Hepatic stellate cell (primary cell): ENCODE results near the gene REL.
"Not testable (repeated sequence)": the region's sequence is repeated elsewhere in the genome, so short reads cannot be mapped to it uniquely, and the experiment has no call there.

Experiments
- DNase-seq: peaks from one replicate; pipeline ENCODE4 v3.0.0; 2011; ENCODE audit warnings: low spot score

The REL gene

DNA sequence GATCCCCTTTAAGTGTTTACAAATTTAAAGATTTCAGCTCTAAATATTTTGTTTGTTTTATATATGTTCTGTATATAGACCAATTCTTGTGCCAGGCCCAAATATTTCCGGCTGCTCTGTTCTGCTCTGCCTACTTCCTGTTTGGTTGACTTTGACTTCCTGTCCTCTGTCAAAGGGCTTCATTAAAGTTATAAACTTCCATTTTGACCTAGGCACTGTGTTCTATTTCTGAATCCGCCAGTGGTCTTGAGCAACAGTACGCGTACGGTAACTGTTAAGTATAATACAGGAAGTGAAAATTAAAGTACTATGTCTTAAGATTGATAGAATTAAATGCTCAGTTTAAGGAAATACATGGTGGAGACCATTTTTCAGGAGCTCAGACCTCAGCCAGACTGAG, 13.5 kb upstream of the REL start:
- no peak for DNase-seq

GRCh38 chr2:60868589-60869273, 12.6 kb upstream of the REL start:
- no peak for DNase-seq

DNA sequence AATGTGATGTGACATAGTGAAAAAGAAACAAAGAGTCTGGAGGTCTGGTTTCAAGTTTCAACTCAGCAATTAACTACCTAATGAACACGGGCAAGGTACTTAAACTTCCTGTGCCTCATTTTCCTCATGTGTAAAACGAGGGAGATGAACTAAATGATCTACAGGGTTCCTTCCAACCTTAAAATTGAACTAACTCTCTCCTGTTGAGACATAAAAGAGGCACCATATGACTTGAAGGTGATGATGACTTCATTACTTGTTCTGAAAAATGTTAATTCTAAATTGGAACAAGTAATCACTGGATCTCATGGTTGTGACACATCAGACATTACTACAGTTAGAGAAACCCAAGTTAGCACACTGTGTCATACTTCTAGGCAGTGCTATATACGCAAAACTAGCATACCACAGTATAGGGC, 8.9 kb upstream of the REL start:
- no peak for DNase-seq

DNA sequence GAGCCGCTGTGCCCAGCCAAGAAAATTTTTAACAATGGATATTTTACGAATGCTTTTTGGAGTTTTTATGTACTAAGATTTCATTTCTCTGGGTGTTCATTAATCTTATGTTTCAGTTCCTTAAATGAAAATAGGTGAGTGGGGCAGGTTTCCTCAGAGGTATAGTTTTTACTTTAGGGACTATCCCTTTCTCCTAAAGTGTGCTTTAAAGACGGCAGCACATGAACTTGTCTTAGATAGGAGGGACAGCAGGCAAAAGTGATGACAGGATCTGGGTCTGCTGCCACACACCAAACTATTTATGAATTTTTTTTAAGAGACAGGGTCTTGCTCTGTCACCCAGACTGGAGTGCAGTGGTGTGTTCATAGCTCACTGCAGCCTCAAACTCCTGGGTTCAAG, 8.0 kb upstream of the REL start:
- no peak for DNase-seq

DNA sequence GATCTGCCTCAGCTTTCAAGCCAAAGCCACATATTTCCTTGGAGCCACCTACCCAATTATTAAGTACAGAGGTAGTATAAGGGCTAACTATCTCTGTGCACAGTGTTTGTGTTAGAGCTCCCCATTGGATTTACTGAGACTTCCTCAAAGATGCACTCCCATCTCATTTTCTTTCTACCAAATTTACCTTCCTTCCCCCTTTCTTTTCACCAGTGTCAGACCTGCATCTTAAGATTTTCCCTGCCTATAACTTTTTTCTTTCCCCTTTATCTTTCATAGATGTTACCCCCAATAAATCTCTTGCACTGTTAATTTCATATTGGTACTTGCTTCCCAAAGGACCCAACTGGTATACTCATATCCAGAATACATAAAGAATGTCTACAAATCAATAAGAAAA, 5.9 kb upstream of the REL start:
- DNase-seq, result no peak

GRCh38 chr2:60880643-60881046, 729 bp upstream of the REL start:
- DNase-seq, result no peak

DNA sequence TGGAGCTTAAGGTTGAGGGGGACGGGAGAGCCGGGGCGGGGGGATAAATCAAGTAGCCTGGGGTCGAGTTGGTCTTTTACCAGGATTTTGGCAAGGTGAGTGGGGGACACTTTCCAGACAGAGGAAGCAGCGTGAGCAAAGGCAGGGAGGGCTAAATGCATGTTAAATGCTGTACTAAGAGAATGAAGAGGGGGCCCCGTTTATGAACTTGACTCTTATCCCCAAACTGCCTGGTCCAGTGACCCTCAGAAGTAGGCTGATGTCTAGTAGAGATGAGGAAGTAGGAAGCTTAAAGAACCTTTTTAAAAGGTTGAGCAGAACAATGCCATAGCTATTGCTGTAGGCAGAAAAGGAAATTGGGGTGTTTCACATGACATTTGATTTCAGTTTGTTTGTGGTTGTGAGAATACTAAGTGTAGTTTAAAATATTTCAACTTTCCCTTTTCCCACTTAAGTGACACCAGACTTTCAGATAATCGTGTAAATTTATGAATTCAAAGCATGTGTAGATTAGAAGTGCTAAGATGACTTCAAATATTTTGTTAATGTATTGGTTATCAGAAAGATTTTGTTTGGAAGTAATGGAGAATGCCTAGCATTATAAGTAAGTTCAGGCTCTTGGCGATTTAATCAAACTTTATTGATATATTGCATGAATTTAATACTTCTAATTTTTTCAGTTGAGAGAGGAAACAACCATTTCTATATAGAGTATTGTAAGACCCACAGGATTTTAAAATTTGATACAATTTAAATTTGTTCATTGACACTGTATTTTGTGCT, 1.8 kb downstream of the REL start:
- no peak for DNase-seq

DNA sequence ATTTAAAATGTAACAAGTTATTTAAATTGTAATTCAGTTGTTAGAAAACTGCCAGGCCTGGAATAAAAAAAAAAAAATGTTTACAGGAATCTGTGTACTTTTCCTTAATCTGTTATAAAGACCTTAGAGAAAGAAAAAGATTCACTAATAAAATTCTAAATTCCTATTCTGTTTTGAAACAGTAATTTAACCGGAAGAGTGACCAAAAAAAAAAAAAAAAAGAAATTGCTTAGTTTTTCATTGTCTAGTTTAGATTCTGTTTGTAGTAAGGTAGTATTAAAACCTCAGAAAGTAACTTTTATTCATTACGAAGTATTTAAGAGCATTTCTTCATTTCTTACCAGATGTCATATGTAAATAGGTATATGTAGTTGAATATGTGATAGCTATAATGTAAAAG, 2.5 kb downstream of the REL start:
- DNase-seq, result no peak

DNA sequence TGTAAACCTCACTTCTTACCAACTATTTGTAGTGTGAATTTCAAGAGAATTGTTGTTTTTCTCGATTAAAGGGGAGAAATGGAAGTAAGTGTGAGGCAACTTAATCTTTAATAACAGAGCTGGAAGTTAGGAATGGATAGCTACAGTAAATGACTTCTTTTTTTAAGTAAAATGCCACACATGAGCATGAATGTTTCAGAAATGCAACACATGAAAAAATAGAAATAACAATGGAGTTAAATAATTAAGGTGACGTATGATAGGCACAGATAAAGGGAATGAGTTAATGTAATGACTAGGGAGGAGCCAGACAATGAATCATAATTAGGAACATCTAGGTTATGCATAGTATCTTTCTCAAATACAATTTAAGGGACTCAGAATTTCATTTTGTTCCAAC, 3.4 kb downstream of the REL start:
- DNase-seq, result no peak

DNA sequence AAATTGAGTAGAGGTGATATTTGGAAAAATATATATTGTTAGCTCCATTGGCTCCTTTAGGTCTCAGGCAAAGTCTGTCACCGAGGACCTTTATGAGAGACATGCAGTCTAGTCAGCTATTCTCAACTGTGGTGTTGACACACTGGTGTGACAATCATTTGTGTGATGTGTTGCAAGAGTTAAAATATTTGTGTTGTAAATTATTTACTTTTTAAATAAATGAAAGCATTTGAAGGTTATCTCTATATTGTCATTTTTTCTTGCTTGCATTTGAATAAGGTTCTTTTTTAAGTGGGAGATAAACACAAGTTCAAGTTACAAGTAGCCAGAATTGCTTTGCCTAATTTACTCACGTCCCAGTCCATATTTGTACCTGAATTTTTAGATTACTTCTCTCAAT, 4.3 kb downstream of the REL start:
- DNase-seq, result no peak

DNA sequence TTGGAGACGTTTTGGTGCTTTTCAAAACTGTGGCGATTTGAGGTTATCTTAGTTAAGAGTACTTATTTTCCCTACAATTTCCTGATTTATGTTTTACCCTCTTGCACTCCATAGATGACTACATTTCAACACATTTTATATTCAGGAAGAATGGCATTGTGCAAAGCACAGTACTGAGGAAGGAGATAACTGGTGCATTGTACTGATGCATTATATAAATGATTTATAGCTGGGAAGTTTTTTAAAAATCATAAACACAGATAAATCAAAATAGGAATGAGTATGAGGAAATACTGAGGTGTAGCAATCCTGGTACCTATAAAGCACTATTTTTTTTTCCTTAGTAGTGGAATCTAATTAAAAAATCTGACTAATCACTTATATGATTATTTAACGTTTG, 5.6 kb downstream of the REL start:
- no peak for DNase-seq

DNA sequence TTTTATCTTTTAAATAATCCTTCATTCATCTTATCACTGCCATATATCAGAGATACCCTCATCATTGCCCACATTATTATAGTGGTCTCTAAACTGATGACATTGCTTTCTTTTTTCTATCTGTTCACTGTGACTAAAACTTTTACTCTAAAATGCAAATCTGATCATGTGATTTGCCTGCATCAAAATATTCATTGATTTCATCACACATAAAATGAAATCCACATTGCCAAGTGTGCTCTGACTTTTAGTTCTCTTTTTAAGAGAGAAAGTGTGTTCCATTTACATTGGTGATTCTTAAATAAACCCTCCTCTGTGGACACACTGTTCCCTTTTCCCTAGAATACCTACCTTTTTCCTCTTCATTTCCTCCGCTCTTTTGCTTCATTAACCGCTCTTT, 7.5 kb downstream of the REL start:
- DNase-seq, result no peak

DNA sequence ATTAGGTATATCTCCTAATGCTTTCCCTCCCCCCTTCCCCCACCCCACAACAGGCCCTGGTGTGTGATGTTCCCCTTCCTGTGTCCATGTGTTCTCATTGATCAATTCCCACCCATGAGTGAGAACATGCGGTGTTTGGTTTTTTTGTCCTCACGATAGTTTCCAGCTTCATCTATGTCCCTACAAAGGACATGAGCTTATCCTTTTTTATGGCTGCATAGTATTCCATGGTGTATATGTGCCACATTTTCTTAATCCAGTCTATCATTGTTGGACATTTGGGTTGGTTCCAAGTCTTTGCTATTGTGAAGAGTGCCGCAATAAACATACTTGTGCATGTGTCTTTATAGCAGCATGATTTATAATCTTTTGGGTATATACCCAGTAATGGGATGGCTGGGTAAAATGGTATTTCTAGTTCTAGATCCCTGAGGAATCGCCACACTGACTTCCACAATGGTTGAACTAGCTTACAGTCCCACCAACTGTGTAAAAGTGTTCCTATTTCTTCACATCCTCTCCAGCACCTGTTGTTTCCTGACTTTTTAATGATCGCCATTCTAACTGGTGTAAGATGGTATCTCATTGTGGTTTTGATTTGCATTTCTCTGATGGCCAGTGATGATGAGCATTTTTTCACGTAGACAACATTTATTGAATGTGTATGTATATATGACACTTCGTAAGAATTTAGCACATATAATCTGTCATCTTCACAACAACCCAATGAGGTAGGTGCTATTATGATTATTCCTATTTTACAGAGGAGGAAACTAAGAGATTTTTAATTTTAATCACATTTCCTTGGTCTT, 8.4 kb downstream of the REL start:
- DNase-seq, result not testable (repeated sequence)

DNA sequence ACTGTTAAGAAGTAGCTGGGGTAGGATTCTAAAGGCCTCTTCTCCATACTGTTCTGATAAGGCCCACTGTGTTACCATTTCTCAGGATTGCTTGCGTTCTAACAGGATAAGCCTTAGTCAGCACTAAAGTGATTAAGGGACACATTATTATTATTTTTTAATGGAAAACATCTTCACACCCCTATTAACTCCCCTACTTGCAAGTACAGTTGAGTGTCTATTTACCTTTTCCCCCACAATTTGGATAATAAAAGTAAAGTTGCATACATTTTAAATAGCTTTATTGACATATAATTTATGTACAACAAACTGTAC, 9.0 kb downstream of the REL start:
- DNase-seq, result no peak

GRCh38 chr2:60891180-60891579, 9.8 kb downstream of the REL start:
- no peak for DNase-seq

DNA sequence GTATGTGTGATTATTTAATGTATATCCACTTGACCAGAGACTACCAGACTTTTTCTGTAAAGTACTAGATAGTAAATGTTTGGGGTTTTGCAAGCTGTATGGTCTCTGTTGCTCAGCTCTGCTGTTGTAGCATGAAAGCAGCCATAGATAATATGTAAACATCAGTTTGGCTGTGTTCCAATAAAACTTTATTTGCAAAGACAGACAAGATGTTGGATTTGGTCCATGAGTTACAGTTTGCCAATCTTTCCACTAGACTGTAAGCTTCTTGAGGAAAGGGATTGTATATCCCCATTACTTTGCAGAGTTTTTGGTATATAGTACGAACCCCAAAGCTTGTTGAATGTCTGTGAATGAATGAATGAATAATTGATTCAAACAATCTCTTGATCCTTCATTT, 17.2 kb downstream of the REL start:
- DNase-seq, result no peak

- no peak for DNase-seq
Observed at GRCh38 chr2:60899230-60899891, 18.0 kb downstream of the REL start.

DNA sequence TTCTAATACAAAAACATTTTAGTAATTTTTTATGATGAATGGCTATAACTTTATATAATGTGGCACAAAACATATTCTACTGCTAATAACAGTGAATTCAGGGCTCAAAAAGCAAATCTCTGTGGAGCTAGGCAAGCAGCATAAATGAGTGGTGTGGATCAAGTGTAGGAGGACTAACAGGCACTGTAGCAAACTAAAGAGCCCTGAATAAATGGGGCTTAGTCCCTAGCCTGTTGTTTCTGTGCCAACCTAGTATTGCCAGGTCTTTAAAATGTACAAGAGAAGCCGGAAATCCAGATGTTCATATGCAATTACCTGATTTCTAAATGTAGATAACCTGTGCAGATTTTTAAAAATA, 18.5 kb downstream of the REL start:
- DNase-seq, result no peak

- not testable (repeated sequence) for DNase-seq
Observed at GRCh38 chr2:60901296-60901695, 19.9 kb downstream of the REL start.

GRCh38 chr2:60905867-60906266, 24.5 kb downstream of the REL start:
- DNase-seq, result not testable (repeated sequence)

DNA sequence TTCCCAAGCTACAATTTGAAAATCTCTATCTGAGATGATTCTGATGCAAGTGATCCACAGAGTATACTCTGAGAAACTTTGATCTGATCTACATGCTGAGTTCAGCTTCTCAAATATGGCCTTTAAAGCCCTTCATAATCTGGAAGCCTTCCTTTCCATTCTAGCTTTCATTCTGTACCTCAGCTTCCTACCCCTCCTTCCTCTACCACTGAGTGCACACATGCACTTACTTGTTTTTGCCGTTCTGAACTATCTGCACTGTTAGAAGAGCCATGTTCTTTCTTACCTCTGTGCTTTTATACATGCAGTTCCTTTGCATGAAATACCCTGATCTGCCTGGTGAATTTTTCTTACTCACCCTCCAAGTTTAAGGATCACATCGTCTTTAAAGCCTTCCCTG, 25.0 kb downstream of the REL start:
- DNase-seq, result no peak

DNA sequence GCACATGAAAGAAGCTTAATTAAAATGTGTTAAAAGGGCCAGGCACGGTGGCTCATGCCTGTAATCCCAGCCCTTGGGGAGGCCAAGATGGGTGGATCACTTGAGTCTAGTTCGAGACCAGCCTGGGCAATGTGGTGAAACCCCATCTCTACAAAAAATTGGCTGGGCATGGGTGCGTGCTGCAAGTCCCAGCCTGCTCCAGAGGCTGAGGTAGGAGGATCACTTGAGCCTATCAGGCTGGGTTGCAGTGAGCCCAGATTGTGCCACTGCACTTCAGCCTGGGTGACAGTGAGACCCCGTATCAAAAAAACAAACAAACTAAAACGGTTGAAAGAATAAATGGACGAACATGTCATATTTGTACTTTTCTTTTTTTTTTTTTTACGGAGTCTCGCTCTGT, 26.0 kb downstream of the REL start:
- DNase-seq, result no peak
